GDM1 (cell line): Measurements from ENCODE around the gene F10.

Experiments
- DNase-seq: peaks from one replicate; lab custom pipeline; 2025; lab: John Stamatoyannopoulos, UW

F10 gene

GRCh38 chr13:113116871-113117271, 5.7 kb upstream of the F10 start:
- no peak for DNase-seq

- DNase-seq: no peak
Observed at GRCh38 chr13:113117335-113117872, 5.2 kb upstream of the F10 start.

GRCh38 chr13:113117911-113118260, 4.7 kb upstream of the F10 start:
- DNase-seq: no peak

- no peak for DNase-seq
Observed at GRCh38 chr13:113118261-113119021, 4.2 kb upstream of the F10 start.

GRCh38 chr13:113119166-113119821, 3.3 kb upstream of the F10 start:
- DNase-seq: no peak

GRCh38 chr13:113119822-113120189, 2.8 kb upstream of the F10 start:
- DNase-seq: no peak

- no peak for DNase-seq
Observed at GRCh38 chr13:113120300-113121182, 2.1 kb upstream of the F10 start.

GRCh38 chr13:113121183-113121927, 1.2 kb upstream of the F10 start:
- DNase-seq: no peak

- DNase-seq: no peak
Observed at GRCh38 chr13:113121928-113122471, 599 bp upstream of the F10 start.

GRCh38 chr13:113123226-113124201, 915 bp downstream of the F10 start:
- DNase-seq: no peak

GRCh38 chr13:113124211-113124970, 1.8 kb downstream of the F10 start:
- no peak for DNase-seq

- no peak for DNase-seq
Observed at GRCh38 chr13:113125506-113126264, 3.1 kb downstream of the F10 start.

- DNase-seq: no peak
Observed at GRCh38 chr13:113126265-113127150, 3.9 kb downstream of the F10 start.

GRCh38 chr13:113129480-113129879, 6.9 kb downstream of the F10 start:
- no peak for DNase-seq

- no peak for DNase-seq
Observed at GRCh38 chr13:113129921-113130750, 7.5 kb downstream of the F10 start.

GRCh38 chr13:113135281-113135760, 12.7 kb downstream of the F10 start:
- DNase-seq: no peak
